ENCODE results near the gene ASIC4. TPM values are rescaled to one million over a fixed set of nuclear protein-coding genes. Genes with fewer than 3 reads are reported as not detected.

ASIC4 gene
- total RNA-seq, 1 experiment from 2014 or later, result 0.21 TPM

GRCh38 chr2:219506802-219507526 is 7.3 kb upstream of the ASIC4 start:
- no peak for ATAC-seq
- H3K36me3 ChIP-seq (ENCODE audit: control insufficient read depth, insufficient read depth, low read length), result no peaks in the 10 kb centered on the region
- POLR2A ChIA-PET, result interaction anchor here (0.6 to 0.7 kb wide), 2 partner anchors 8 to 610 kb away, joined by 3 to 4 read pairs; partner anchors contain the start of gene GMPPA
- intact Hi-C loops (cut with micrococcal nuclease; ENCODE audit: unreplicated experiment), result no loop called here
- no peaks in the 10 kb centered on the region for H3K9me3 ChIP-seq (ENCODE audit: control insufficient read depth, insufficient read depth, low read depth, low read length)
- BruUV-seq (replicated peaks), result no TSS peak
- CTCF ChIA-PET, result interaction anchor here (0.6 to 1.4 kb wide), 5 partner anchors 15 to 110 kb away, joined by 3 to 4 read pairs (median 3); no protein-coding TSS in a partner anchor
- in situ Hi-C loops (cut with HindIII; ENCODE audit: low pct_unique_long_range_greater_than_20kb, low sequenced_read_pairs), result no loop called here
- no peak for TF ChIP-seq REST (IDR thresholded peaks at IDR 0.05; ENCODE audit: insufficient read depth in 1 of 2, low read depth in 2 of 2, low read length in 1 of 2)
- no peak for TF ChIP-seq CTCF (IDR thresholded peaks at IDR 0.05)
- no peak for TF ChIP-seq TCF7L2 (IDR thresholded peaks at IDR 0.05; ENCODE audit: low read depth, low read length)
- TF ChIP-seq POLR2AphosphoS5 (IDR thresholded peaks at IDR 0.05; ENCODE audit: low read depth, low read length), result no peak
- TF ChIP-seq SIN3A (IDR thresholded peaks at IDR 0.05; ENCODE audit: borderline replicate concordance, insufficient read depth, low read depth, low read length), result no peak
- H3K27me3 ChIP-seq (ENCODE audit: control insufficient read depth, insufficient read depth, low read length), result no peaks in the 10 kb centered on the region
- H3K4me1 ChIP-seq (ENCODE audit: control insufficient read depth, insufficient read depth, low read length), result peaks cover 14% of the 10 kb centered on the region
- DNase-seq (ENCODE audit: low read depth, low spot score), result no peak
- no peak overlapping the region for H3K27ac ChIP-seq (ENCODE audit: low read length)
- no peak overlapping the region for H3K4me3 ChIP-seq (ENCODE audit: low read depth in 2 of 2, low read length in 2 of 2)

GRCh38 chr2:219507581-219508443 is 6.5 kb upstream of the ASIC4 start:
- TF ChIP-seq TCF7L2 (IDR thresholded peaks at IDR 0.05; ENCODE audit: low read depth, low read length) (no peak), REST (IDR thresholded peaks at IDR 0.05; ENCODE audit: insufficient read depth in 1 of 2, low read depth in 2 of 2, low read length in 1 of 2) (peak; percentile 72 to 77; a peak in 3 of 4 replicates)
- ChIA-PET POLR2A (interaction anchor here (0.5 to 0.7 kb wide), 2 partner anchors 120 to 611 kb away, joined by 3 to 4 read pairs; no protein-coding TSS in a partner anchor), CTCF (interaction anchor here (0.6 to 3.0 kb wide), 4 partner anchors 12 to 31 kb away, joined by 3 to 24 read pairs (median 4); a partner anchor contains a TSS)
- Histone ChIP-seq H3K27me3 (ENCODE audit: control insufficient read depth, insufficient read depth, low read length) (no peaks in the 10 kb centered on the region; the same call in 1 of the 2 replicates), H3K36me3 (ENCODE audit: control insufficient read depth, insufficient read depth, low read length) (no peaks in the 10 kb centered on the region), H3K9me3 (ENCODE audit: control insufficient read depth, insufficient read depth, low read depth, low read length) (no peaks in the 10 kb centered on the region), H3K4me1 (ENCODE audit: control insufficient read depth, insufficient read depth, low read length) (peaks cover 22% of the 10 kb centered on the region), H3K27ac (ENCODE audit: low read length) (no peak overlapping the region), H3K4me3 (ENCODE audit: low read depth in 2 of 2, low read length in 2 of 2) (no peak overlapping the region)
- in situ Hi-C loops (cut with HindIII; ENCODE audit: low pct_unique_long_range_greater_than_20kb, low sequenced_read_pairs) (no loop called here), intact Hi-C loops (cut with micrococcal nuclease; ENCODE audit: unreplicated experiment) (no loop called here)
- ATAC-seq (no peak), DNase-seq (ENCODE audit: low read depth, low spot score) (no peak)
- BruUV-seq (replicated peaks), result no TSS peak
